ENCODE data around the gene RPS15.
A peak's percentile ranks its signal among the peaks of the same experiment; 100 is the strongest.

The RPS15 gene

GRCh38 chr19:1438035-1438932 lies at the start of gene RPS15:
RPS15 (plus strand) TSS chr19:1438396; CDS start chr19:1438426, 30 bp downstream.
- peak; percentile 96 for DNase-seq

- DNase-seq = no peak
Measured at GRCh38 chr19:1388637-1389026, 49.6 kb upstream of the RPS15 start.

- DNase-seq = no peak
Measured at GRCh38 chr19:1389033-1389940, 48.9 kb upstream of the RPS15 start.

- no peak for DNase-seq
Measured at GRCh38 chr19:1390890-1391423, 47.2 kb upstream of the RPS15 start.

GRCh38 chr19:1392407-1392806 lies 45.8 kb upstream of the RPS15 start:
- DNase-seq = no peak

- no peak for DNase-seq
Measured at GRCh38 chr19:1392939-1393530, 45.2 kb upstream of the RPS15 start.

- no peak for DNase-seq
Measured at GRCh38 chr19:1393841-1394240, 44.4 kb upstream of the RPS15 start.

GRCh38 chr19:1394252-1395193 lies 43.7 kb upstream of the RPS15 start:
- no peak for DNase-seq

- no peak for DNase-seq
Measured at GRCh38 chr19:1395194-1396018, 42.8 kb upstream of the RPS15 start.

- DNase-seq = no peak
Measured at GRCh38 chr19:1396019-1396767, 42.0 kb upstream of the RPS15 start.

GRCh38 chr19:1396768-1397679 lies 41.2 kb upstream of the RPS15 start:
- DNase-seq = no peak

GRCh38 chr19:1397838-1398237 lies 40.4 kb upstream of the RPS15 start:
- DNase-seq = no peak

- no peak for DNase-seq
Measured at GRCh38 chr19:1399079-1399478, 39.1 kb upstream of the RPS15 start.

- no peak for DNase-seq
Measured at GRCh38 chr19:1399745-1400144, 38.5 kb upstream of the RPS15 start.

GRCh38 chr19:1400281-1401137 lies 37.7 kb upstream of the RPS15 start:
- DNase-seq = peak; percentile 66

GRCh38 chr19:1401138-1401888 lies 36.9 kb upstream of the RPS15 start, which contains the start of gene GAMT:
GAMT (minus strand) TSS chr19:1401542; CDS start chr19:1401476, 66 bp downstream.
- DNase-seq = peak; percentile 62

- no peak for DNase-seq
Measured at GRCh38 chr19:1401889-1402217, 36.3 kb upstream of the RPS15 start.
